Peyer's patch (tissue), 4 donors: ENCODE results near the gene GPAT3.
"Not testable (repeated sequence)": the region's sequence is repeated elsewhere in the genome, so short reads cannot be mapped to it uniquely, and the experiment has no call there.

ENCODE experiments used
- POLR2A ChIP-seq, 2 donors: fragments of 450-650 bp; IDR thresholded peaks; one replicate each; pipeline ENCODE4 v1.5.1; 2017; ENCODE audit warnings: antibody characterized with exemption in 2 of 2, mild to moderate bottlenecking in 2 of 2, moderate library complexity in 2 of 2
- TF ChIP-seq, protein P1 (sequence below), 6 experiments: fragments of 450-650 bp in 4 of 6; fragments of 200-600 bp in 2 of 6; sonication (generic) in 1 of 6; IDR thresholded peaks; one replicate each; pipeline ENCODE4 v1.5.1; 2017 to 2019; ENCODE audit warnings: antibody characterized with exemption in 6 of 6, mild to moderate bottlenecking in 3 of 6, moderate library complexity in 1 of 6

- TF ChIP-seq, protein P1, sequence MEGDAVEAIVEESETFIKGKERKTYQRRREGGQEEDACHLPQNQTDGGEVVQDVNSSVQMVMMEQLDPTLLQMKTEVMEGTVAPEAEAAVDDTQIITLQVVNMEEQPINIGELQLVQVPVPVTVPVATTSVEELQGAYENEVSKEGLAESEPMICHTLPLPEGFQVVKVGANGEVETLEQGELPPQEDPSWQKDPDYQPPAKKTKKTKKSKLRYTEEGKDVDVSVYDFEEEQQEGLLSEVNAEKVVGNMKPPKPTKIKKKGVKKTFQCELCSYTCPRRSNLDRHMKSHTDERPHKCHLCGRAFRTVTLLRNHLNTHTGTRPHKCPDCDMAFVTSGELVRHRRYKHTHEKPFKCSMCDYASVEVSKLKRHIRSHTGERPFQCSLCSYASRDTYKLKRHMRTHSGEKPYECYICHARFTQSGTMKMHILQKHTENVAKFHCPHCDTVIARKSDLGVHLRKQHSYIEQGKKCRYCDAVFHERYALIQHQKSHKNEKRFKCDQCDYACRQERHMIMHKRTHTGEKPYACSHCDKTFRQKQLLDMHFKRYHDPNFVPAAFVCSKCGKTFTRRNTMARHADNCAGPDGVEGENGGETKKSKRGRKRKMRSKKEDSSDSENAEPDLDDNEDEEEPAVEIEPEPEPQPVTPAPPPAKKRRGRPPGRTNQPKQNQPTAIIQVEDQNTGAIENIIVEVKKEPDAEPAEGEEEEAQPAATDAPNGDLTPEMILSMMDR (IDR thresholded peaks at IDR 0.05): not testable (repeated sequence)
- not testable (repeated sequence) for TF ChIP-seq POLR2A (IDR thresholded peaks at IDR 0.05)
These were observed 40.3 kb downstream of the GPAT3 start for GRCh38 chr4:83576237-83576636.
